Esophagus muscularis mucosa (tissue), 4 donors: ENCODE data around the gene BTRC. TPM values are rescaled to one million over a fixed set of nuclear protein-coding genes. Genes with fewer than 3 reads are reported as not detected.

Source experiments
- DNase-seq: peaks from one replicate; pipeline ENCODE4 v3.0.0-alpha.2; 2017; ENCODE audit errors: extremely low spot score
- H3K27ac ChIP-seq, 4 donors: fragments of 200-600 bp; sonication (generic); replicated peaks in 1 of 4; 1 replicate in 3 of 4; 2 replicates in 1 of 4; pipeline ENCODE4 v1.5.1; 2016 to 2019; ENCODE audit warnings: mild to moderate bottlenecking in 1 of 4
- H3K27me3 ChIP-seq, 4 donors: fragments of 200-600 bp; sonication (generic); one replicate each; pipeline versions ENCODE4 v1.5.1 to v1.6.0; 2016 to 2019
- H3K36me3 ChIP-seq, 4 donors: fragments of 200-600 bp; sonication (generic); one replicate each; pipeline ENCODE4 v1.5.1; 2016 to 2019
- H3K4me1 ChIP-seq, 4 donors: fragments of 200-600 bp; sonication (generic); one replicate each; pipeline ENCODE4 v1.5.1; 2016 to 2019
- H3K4me3 ChIP-seq, 4 donors: fragments of 200-600 bp; sonication (generic); 1 replicate in 2 of 4; 2 replicates in 2 of 4; pipeline ENCODE4 v1.5.1; 2016 to 2019; ENCODE audit warnings: mild to moderate bottlenecking in 4 of 4, moderate library complexity in 1 of 4
- H3K9me3 ChIP-seq, 4 donors: fragments of 200-600 bp; sonication (generic); 1 replicate in 3 of 4; 2 replicates in 1 of 4; pipeline ENCODE4 v1.5.1; 2016 to 2019
- EP300 ChIP-seq: sonication (generic); formaldehyde crosslinking; IDR thresholded peaks from one replicate; pipeline ENCODE4 v1.6.1; 2017; ENCODE audit warnings: antibody characterized with exemption
- POLR2A ChIP-seq: fragments of 450-650 bp; IDR thresholded peaks from one replicate; pipeline ENCODE4 v1.6.1; 2017; ENCODE audit warnings: antibody characterized with exemption, moderate library complexity, mild to moderate bottlenecking, low read depth
- POLR2AphosphoS5 ChIP-seq, 2 donors: sonication (generic); formaldehyde crosslinking; IDR thresholded peaks; one replicate each; pipeline ENCODE4 v1.6.1; 2017; ENCODE audit warnings: antibody characterized with exemption in 2 of 2
- WGBS: methylation state at CpG from one replicate; pipeline ENCODE4 v1.1.5; 2018; 5-methylcytosine and 5-hydroxymethylcytosine counted together
- intact Hi-C: fragments of 100-400 bp; cut with DNase I; formaldehyde crosslinking; loops from one replicate; pipeline ENCODE4 v1.15.1; 2023
- total RNA-seq, 4 donors: library from RNA; depleted of rRNA; stranded (reverse); fragments of >200 nt; gene quantifications; one replicate each; pipeline versions ENCODE4 v1.1.0 to v1.2.1, GENCODE V29; 2016
- TF ChIP-seq, protein P1 (sequence below), 3 experiments: fragments of 200-600 bp in 2 of 3; fragments of 450-650 bp in 1 of 3; sonication (generic) in 2 of 3; IDR thresholded peaks; one replicate each; pipeline ENCODE4 v1.5.1; 2017 to 2019; ENCODE audit warnings: antibody characterized with exemption in 3 of 3, mild to moderate bottlenecking in 2 of 3, moderate library complexity in 1 of 3

The BTRC gene
- total RNA-seq, 4 donors from 2014 or later, result 10.1 to 20.0 (median 10.4) TPM

DNA sequence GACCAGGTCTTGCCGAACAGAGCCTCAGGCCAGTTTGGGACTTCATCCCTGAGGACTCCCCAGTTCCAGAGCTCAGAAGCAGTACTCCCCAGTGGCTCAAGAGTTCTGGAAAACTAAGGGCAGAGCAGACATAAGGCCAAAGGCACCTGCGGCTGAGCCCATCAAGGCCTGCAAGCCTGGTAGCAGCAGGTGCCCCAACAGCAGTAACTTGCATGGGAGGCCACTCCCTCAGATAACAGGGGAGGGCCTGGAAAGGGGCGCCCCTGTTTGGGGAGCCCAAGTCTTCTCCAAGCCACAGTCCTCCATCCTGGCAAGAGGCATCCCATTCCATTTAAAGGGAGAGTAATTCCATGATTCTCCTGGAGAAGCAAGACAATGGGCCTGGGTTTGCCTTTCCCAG, 221.1 kb downstream of the BTRC start:
- Histone ChIP-seq H3K36me3 (peaks cover 20 to 41% (median 28%) of the 10 kb centered on the region in 4 donors), H3K27ac (no peak overlapping the region), H3K9me3 (peaks cover 0 to 14% (median 11%) of the 10 kb centered on the region in 4 donors), H3K4me1 (peaks cover 8 to 12% (median 10%) of the 10 kb centered on the region in 4 donors), H3K27me3 (peaks cover 0 to 9% (median under 1%) of the 10 kb centered on the region in 4 donors), H3K4me3 (no peak overlapping the region)
- DNase-seq, result no peak
- intact Hi-C loops, result no loop called here
- 82% methylated on average over 3 of the region's 3 CpGs for WGBS
- no peak for TF ChIP-seq EP300

GRCh38 chr10:101575580-101576210, 221.7 kb downstream of the BTRC start:
- intact Hi-C loops, result no loop called here
- no peak for DNase-seq
- H3K4me3 ChIP-seq, result no peak overlapping the region
- peaks cover 3 to 6% (median 4%) of the 10 kb centered on the region in 4 donors for H3K4me1 ChIP-seq
- peaks cover 24 to 48% (median 34%) of the 10 kb centered on the region in 4 donors for H3K36me3 ChIP-seq
- TF ChIP-seq EP300 (no peak), POLR2A (no peak), POLR2AphosphoS5 (IDR thresholded peaks at IDR 0.05) (no peak)
- TF ChIP-seq, protein P1, sequence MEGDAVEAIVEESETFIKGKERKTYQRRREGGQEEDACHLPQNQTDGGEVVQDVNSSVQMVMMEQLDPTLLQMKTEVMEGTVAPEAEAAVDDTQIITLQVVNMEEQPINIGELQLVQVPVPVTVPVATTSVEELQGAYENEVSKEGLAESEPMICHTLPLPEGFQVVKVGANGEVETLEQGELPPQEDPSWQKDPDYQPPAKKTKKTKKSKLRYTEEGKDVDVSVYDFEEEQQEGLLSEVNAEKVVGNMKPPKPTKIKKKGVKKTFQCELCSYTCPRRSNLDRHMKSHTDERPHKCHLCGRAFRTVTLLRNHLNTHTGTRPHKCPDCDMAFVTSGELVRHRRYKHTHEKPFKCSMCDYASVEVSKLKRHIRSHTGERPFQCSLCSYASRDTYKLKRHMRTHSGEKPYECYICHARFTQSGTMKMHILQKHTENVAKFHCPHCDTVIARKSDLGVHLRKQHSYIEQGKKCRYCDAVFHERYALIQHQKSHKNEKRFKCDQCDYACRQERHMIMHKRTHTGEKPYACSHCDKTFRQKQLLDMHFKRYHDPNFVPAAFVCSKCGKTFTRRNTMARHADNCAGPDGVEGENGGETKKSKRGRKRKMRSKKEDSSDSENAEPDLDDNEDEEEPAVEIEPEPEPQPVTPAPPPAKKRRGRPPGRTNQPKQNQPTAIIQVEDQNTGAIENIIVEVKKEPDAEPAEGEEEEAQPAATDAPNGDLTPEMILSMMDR (IDR thresholded peaks at IDR 0.05), result no peak
- 85% methylated on average over 5 of the region's 7 CpGs for WGBS
- H3K27ac ChIP-seq, result no peak overlapping the region
- H3K9me3 ChIP-seq, result peaks cover 0 to 14% (median 11%) of the 10 kb centered on the region in 4 donors
- H3K27me3 ChIP-seq, result peaks cover 0 to 5% (median 0%) of the 10 kb centered on the region in 4 donors

- DNase-seq, result no peak
- Histone ChIP-seq H3K36me3 (peaks cover 24 to 54% (median 41%) of the 10 kb centered on the region in 4 donors), H3K4me3 (no peak overlapping the region), H3K27ac (no peak overlapping the region), H3K9me3 (peaks cover 0 to 14% (median 11%) of the 10 kb centered on the region in 4 donors), H3K4me1 (no peaks in the 10 kb centered on the region), H3K27me3 (no peaks in the 10 kb centered on the region)
- 86% methylated on average over 7 of the region's 7 CpGs for WGBS
- TF ChIP-seq POLR2A, result no peak
- intact Hi-C loops, result no loop called here
These were observed 222.4 kb downstream of the BTRC start for GRCh38 chr10:101576211-101576863.

DNA sequence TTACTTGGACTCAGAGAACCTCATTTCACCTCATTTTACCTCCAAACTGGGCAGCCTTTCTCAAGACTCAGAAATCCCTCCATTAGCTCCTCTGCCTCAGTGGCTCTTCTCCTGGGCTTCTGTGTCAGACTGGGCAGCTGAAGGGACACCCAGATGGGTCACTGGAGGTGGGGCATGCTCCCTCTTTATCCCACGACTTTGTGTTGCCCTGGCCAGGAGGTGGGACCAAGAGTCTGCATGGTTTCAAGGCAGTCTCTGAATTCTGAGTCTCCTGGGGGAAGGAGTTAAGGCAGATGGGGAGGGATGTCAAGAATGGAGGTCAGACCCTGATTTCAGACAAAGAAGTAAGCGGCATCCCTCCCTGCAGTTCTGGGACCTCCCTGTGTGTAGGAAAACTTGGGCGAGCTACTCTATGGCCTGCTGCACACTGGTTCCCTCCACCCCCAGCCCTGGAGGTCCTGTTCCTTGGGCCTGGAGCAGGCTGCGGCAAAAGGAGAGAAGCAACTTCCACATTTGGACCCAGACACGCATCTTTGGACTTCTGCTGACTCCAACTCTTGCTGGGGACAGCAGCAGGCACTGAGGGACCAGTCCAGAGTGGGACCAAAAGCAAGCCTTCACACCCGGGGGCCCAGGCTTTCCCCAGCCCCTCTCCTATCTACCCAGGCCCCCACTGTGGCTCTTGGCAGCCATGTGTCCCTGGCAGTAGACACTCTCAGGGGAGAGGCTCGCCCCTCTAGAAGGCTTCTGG, 223.3 kb downstream of the BTRC start:
- TF ChIP-seq POLR2A (no peak), EP300 (no peak), POLR2AphosphoS5 (IDR thresholded peaks at IDR 0.05) (no peak)
- TF ChIP-seq, protein P1 (IDR thresholded peaks at IDR 0.05), result no peak
- no peak for DNase-seq
- Histone ChIP-seq H3K4me1 (no peaks in the 10 kb centered on the region), H3K36me3 (peaks cover 25 to 64% (median 49%) of the 10 kb centered on the region in 4 donors), H3K27me3 (no peaks in the 10 kb centered on the region), H3K27ac (no peak overlapping the region), H3K4me3 (no peak overlapping the region), H3K9me3 (peaks cover 0 to 11% (median 10%) of the 10 kb centered on the region in 4 donors)
- intact Hi-C loops, result no loop called here
- WGBS, result 90% methylated on average over 6 of the region's 7 CpGs

- WGBS, result 89% methylated on average over 5 of the region's 5 CpGs
- no peak for TF ChIP-seq POLR2AphosphoS5 (IDR thresholded peaks at IDR 0.05)
- TF ChIP-seq, protein P1 (IDR thresholded peaks at IDR 0.05), result no peak
- TF ChIP-seq EP300, result no peak
- no peak for TF ChIP-seq POLR2A
- H3K36me3 ChIP-seq, result peaks cover 32 to 72% (median 58%) of the 10 kb centered on the region in 4 donors
- H3K4me3 ChIP-seq, result no peak overlapping the region
- H3K4me1 ChIP-seq, result no peaks in the 10 kb centered on the region
- H3K27me3 ChIP-seq, result no peaks in the 10 kb centered on the region
- H3K27ac ChIP-seq, result no peak overlapping the region
- peaks cover 0 to 2% (median under 1%) of the 10 kb centered on the region in 4 donors for H3K9me3 ChIP-seq
- intact Hi-C loops, result no loop called here
- no peak for DNase-seq
These were observed 224.2 kb downstream of the BTRC start for GRCh38 chr10:101578192-101578591.
